DMS153 (cell line): ENCODE data around the gene HOXD12.

Experiments
- DNase-seq: peaks from one replicate; lab custom pipeline; 2025; lab: John Stamatoyannopoulos, UW

The HOXD12 gene

DNA sequence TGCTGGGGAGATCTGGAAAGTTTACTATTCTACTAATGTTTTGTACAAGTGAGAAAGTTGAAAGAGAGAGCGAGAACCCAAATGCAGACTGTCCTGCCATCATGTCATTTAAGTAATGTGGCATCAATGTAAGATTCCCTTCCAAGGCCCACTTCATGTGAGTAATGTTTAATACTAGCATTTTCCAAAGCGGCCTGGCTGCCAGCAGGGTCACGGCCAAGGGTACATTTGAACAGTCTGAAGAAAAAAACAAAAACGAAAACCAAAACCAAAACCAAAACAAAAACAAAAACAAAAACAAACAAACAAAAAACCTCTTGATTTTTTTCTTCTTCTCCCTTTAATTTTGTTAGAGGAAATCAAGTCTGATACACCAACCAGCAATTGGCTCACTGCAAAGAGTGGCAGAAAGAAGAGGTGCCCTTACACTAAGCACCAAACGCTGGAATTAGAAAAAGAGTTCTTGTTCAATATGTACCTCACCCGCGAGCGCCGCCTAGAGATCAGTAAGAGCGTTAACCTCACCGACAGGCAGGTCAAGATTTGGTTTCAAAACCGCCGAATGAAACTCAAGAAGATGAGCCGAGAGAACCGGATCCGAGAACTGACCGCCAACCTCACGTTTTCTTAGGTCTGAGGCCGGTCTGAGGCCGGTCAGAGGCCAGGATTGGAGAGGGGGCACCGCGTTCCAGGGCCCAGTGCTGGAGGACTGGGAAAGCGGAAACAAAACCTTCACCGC, 19.2 kb downstream of the HOXD12 start:
- DNase-seq = peak; percentile 90

DNA sequence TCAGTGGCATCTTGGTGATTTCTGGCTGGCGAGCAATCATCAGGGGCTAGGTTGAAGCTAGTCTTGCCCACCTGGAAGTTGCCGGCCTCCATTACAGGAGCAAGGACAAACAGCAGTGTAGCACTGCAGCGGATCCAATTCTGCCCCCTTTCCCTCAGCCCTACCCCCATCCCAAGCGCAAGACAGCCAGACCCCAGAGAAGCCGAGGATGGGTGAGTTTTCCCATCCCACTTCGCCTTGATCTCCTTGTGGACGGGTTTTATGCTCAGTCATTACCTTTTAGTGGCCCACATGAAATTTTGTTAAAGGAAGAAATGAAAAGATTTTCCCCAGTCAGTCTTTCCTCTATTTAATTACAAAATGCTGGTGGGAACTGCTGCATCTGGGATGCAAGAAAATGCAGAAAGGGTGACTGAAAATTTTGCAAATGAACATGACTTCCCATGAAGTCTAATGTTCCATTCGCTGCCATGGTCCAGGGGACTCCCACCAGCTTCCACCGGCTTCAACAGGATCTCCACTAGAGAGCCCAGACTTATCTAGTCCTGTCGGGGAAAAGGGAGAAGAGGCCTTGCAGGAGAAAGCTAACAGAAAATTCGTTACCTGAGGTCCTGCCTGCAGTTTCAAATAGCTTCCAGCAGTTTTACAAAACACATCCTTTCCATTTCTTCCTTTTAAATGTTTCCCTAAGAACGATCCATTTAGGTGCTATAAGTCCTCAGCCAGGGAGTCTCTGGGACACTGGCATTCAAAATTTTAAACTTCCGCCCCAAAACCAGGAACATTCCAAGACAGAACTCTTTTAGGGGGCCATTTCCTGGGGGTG, 21.0 kb downstream of the HOXD12 start:
- DNase-seq = no peak

DNA sequence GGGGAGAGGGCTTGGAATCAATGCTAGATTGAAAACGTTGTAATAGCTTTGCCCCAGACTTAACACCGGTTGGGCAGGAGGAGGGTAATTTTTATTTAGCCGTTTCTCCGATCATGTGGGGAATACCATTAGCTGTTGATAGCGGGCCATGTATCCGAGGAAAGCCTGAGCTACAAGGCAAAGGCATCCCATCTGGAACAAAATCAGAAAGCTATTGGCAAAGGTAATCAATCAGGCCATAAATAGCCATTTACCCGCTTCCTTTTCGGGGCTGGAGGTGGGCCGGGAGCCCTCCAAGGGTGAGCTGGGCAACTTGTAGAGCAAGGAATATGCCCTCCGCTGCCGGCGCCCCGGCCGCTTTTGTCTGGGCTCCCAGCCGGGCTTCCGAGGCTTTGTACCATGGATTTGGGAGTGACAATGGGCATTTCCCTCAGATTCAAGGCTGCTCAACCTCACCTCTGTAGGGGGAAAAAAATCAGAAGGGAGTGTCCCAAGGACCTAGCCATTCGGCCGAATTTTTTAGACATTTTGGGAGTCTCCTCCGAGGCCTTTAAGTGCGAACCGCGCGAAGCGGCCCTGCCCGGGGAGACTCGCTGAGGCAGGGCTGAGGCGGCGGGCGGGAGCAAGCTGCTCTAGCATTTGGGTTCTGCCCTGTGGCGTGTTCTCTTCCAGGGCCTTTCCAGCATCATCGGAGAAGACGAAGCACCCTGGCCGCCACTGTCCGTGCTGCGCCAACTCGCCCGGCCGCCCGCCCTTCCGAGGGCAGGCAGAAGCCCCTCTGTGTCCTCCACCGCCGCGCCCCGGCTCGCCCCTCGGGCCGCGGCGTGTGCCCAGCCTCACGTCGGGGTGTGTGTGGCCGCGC, 21.8 kb downstream of the HOXD12 start:
- DNase-seq = no peak

DNA sequence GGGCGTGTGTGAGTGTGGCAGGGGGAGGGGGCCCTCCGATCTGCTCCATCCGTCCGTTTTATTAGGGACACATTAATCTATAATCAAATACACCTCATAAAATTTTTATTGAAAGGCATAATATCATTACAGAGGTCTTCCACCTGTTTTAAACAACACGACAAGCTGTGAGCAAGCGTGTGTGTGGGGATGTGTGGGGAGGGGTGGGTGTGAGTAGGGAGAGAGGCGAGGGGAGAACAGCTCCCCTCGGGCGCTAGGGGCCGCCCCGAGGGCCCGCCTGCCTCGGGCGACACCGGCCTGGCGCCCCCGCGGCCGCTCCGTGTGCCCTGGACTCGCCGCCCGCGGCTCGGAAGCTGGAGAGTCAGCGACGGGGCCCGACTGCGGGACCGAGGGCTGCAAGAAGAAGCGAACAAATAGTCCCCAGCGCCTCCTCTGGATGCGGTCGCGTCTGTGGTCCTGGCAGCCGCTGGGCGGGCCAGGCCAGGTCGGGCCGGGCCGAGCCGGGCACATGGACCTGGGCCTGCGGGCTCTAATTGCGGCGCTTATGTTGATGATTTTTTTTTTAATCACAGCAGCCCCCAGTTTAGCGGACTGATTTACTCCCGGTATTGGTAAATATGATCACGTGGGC, 22.6 kb downstream of the HOXD12 start:
- no peak for DNase-seq

DNA sequence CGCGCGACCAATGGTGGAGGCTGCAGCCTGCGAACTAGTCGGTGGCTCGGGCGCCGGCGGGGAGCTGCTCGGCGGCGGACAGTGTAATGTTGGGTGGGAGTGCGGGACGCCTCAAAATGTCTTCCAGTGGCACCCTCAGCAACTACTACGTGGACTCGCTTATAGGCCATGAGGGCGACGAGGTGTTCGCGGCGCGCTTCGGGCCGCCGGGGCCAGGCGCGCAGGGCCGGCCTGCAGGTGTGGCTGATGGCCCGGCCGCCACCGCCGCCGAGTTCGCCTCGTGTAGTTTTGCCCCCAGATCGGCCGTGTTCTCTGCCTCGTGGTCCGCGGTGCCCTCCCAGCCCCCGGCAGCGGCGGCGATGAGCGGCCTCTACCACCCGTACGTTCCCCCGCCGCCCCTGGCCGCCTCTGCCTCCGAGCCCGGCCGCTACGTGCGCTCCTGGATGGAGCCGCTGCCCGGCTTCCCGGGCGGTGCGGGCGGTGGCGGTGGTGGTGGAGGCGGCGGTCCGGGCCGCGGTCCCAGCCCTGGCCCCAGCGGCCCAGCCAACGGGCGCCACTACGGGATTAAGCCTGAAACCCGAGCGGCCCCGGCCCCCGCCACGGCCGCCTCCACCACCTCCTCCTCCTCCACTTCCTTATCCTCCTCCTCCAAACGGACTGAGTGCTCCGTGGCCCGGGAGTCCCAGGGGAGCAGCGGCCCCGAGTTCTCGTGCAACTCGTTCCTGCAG, 23.3 kb downstream of the HOXD12 start, which contains the start of gene HOXD9:
Gene HOXD9, plus strand, starts transcription at position 37 of the 728 bp plus-strand sequence. Its CDS starts 50 bp downstream, at position 87.
- DNase-seq = no peak

DNA sequence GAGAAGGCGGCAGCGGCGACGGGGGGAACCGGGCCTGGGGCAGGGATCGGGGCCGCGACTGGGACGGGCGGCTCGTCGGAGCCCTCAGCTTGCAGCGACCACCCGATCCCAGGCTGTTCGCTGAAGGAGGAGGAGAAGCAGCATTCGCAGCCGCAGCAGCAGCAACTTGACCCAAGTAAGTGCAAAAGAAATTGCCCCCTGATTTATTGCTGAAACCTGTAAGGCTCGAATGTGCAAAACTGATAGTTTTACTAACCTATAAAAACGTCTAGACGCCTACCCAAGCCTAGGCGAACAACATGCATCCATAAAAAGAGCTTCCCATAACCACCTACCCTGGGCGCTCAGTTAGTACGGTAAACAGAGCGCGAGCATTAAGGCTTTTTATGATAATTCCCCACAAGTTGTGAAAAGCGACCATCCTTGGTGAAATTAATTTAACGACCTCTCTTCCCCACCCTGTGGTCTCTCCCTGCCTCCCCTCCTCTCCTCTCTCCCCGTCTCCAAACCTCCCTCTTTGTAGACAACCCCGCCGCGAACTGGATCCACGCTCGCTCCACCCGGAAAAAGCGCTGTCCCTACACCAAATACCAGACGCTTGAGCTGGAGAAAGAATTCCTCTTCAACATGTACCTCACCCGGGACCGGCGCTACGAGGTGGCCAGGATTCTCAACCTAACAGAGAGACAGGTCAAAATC, 24.0 kb downstream of the HOXD12 start:
- no peak for DNase-seq

DNA sequence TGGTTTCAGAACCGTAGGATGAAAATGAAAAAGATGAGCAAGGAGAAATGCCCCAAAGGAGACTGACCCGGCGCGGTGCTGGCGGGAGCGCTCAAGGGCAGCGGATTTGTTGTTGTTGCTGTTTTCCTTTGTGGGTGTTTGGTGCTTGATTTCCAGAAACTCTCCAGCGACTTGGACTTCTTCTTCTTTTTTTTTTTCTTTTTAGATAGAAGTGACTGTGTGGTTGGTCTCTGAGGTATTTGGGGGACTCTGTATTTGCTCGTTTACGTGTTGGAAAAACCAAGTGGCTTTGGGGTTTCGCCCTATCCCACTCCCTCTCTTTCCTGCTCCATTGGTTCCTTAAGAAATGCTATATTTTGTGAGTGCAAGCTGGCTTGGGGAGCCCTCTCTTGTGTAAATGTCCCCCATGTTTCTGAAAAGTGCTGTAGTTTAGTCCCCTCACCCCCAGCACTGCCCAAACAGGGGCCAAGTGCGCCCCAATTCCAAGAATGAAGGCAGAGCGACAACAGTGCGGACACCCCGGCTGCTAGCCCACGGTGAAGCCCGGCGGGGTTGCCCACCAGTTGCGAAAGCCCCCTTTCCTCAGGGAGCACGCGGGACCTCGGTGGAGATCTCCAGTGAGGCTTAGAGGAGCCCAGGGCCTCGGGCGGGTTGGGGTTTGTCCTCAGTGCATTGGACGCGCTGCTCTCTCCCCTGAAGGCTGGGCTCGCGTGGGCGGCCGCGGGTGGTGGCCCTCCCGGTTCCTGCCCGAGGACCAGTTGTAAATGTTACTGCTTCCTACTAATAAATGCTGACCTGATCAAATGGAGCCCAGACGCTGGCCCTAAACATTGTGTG, 24.7 kb downstream of the HOXD12 start:
- no peak for DNase-seq

DNA sequence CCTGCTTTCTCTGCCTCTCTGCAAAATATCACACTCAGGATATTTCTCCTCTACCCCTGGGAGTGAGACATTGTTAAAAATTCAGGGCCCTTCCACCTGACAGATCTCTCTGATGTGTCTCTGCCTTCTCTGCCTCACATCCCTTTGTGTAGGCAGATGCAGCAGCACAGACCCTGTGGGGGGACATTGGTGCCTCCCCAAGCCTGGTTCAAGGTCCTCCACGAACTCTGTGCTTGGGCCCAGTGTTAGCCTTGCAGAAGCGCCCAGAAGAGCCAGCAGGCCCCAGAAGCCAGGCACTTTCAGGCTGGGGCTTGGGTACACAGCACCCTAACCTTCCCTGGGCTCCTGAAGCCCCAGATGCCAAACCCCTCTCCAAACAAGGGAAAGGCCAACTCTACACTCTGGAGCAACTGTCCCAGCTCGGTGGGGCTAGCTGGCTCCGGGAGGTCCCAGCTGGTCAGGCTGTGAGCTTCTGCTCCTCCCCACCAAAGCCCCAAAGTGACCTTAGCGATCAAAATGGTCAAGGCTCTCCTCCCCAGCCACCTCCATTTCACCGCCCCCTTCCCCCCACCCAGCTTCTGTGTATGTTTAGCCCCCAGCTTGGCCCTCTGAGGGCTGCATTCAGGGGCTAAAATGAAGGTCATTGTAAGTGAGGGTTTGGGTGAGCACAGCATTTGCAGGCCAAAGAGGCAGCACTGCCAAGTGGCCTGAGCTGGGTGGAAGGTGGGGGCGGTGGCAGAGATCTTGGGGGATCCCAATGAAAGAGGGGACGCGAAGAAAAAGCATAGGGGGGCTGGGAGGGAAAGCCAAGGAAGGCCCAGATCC, 25.6 kb downstream of the HOXD12 start:
- DNase-seq = no peak

DNA sequence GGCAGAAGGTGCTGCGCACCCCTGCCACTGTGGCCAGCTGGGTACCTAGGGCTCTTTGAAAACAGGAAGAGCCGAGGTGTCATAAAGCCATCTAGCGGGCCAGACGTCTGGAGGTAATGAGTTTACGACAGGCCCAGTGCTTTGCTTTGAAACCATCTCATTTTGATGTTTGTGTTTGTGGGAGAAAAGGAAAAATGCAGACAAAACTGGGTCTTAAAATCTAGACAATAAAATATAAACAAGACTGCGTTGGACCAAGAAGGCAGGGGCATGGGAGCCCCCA, 26.1 kb downstream of the HOXD12 start:
- DNase-seq = peak; percentile 76

DNA sequence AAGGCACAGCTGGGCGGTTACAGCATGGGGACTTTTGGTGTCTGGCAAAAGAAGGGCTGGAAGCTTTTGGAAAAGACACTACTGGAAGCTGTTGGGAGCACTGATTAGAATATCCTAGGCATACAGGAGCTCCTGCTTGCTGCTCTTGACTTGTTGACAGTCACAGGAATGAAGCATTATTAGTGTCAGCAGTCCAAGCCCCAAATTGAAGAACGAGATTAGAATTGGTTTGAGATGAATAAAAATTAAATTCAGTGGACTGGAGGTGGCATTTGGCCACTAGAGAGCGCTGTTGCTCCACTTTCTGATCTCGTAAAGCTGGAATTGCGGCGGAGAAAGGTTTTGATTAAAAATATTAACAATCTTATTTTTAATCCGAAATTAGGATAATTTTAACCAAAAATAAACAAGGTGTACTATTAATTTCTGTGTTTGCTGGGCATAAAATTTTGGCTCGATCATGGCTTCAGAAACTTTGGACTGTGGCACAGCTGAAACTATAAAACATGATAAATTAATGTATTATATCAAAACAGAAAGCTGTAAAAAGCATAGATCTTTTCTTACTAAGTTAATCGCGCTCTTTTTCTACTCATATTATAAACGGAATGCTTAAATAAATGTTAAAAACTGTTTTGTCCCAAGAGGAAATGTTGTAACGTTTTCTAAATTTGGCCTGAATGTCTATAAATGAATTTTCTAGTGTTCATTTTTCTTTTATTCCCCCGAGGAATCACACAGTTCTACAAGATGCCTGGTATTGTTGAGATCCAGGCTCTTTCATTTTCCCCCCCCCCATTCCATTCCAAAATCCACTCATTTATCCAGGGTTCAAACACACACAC, 27.6 kb downstream of the HOXD12 start:
- peak; percentile 79 for DNase-seq

DNA sequence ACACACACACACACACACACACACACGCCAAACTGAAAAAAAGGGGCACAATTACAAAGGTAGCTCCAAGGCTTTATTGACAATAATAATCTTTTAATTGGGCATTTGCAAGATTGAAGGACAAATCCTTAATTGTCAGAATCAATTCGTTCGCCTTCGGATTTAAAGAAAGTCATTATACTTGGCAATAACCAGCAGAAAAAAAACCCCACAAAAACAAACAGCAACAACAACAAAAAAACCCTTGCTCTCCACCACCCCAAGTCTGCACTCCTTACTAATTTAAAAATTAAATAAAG, 28.1 kb downstream of the HOXD12 start:
- DNase-seq = no peak

DNA sequence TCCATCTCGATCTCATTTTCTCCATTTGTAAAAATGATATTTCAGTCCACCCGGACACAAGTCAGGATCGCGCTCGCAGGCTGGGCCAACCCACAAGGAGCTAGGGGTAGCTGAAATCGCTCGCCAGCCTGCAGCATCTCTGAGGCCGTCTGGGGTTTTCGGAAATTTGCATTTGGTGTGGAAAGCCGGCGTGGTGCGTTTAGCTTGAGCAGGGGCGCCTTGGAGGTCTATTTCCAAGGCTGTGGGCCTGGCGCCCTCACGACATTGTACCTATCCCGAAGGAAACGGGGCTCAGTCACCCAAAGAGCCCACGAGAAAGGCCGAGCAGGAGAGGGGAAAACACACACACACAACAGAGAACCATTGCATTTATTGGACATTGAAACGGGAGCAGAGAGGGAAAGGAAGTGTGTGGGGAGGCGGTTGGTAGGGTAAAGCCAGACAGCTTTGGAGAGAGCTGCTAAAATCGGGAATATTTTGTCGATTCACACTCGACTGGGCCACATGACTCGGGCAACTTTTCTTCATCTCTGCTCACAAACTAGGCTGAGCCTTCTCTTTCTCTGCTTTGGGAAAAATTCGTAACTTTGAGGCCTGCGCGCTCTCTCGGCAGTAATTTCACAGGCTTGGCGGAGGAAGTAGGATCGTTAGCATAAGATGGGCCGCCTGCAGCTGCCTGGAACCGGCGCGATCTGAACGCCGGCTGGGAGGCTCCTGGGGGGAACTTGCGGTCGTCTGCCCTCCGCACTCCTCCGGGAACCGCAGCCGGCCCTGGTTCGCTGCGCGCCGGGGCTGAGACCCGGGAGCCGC, 28.8 kb downstream of the HOXD12 start:
- no peak for DNase-seq

DNA sequence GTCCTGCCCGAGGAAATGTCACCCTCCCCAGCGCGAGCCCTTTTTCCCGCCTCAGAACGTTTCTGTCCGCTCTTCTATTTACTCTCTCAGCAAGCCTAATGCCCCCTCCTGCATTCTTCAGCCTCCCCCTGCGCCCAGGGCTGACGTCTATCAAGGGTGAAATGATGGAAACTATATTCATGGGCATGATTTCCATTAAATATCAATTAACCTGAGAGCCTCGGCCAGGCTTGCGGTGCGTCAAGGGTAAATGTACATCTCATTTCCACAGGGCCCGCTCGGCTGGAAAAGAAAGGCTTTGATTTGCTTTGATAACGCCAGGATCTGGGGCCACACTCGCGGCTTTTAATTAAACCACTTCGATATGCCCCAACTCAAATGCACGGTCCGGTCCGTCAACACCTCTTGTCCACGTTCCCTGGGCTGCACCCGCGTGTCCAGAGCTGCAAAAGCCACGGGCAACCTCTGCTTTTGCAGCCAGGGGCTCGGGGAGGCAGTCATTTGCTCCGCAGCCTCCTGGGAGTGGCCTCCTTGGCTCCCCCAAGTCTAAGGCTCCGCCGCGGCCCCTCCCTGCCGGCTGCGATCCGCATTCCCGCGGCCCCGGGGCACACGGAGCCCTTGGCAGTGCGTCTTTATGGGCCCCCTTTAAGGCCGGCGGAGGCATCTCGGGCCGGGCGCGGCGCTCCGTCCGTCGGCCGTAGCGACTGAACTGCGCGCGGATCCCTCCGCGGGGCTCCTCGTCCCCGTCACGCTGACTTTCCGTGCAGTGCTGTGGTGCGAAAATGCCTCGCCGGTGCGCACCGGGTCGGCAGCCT, 29.6 kb downstream of the HOXD12 start, which contains the start of gene HOXD8:
Gene HOXD8, plus strand, starts transcription at position 724 of the 815 bp plus-strand sequence. CDS start 662 bp downstream, outside the sequence.
- DNase-seq = peak; percentile 80

DNA sequence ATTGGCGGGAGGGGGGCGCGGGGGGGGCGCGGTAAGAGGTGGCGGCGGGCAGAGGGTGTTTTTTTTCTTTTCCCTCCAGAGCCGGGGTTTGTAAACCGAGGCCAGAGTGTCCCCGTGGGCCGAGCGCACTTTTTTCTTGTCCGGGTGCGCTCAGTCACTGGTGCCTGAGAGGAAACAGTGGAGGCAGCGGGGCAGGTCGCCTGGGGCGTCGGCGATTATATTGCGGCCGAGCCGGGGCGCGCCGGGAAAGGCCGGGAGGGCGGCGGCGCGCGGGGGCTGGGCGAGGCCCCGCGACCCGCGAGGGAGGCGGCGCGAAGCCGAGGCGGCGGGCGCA, 30.2 kb downstream of the HOXD12 start:
- DNase-seq = no peak

DNA sequence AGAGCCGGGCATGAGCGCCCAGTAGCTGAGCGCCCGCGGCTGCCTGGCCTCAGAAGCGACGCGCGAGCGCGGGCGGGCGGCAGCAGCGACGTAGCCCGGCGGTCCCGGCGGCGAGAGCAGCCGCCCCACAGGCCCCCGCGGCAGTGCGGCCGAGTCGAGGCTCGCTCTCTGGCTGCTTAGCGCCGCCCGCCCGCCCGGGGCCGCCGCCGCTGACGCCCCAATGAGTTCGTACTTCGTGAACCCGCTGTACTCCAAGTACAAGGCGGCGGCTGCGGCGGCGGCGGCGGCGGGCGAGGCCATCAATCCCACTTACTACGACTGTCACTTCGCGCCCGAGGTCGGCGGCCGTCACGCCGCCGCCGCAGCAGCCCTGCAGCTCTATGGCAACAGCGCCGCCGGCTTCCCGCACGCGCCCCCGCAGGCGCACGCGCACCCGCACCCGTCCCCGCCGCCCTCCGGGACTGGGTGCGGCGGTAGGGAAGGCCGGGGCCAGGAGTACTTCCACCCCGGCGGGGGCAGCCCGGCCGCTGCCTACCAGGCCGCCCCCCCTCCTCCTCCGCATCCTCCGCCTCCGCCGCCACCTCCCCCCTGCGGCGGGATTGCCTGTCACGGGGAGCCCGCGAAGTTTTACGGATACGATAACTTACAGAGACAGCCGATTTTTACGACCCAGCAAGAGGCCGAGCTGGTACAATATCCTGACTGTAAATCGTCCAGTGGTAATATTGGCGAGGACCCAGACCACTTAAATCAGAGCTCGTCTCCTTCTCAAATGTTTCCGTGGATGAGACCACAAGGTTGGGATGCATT, 30.8 kb downstream of the HOXD12 start:
- DNase-seq = no peak
